ENCODE measurements around the gene ANO7. TPM values are rescaled to one million over a fixed set of nuclear protein-coding genes. Genes with fewer than 3 reads are reported as not detected.

Gene ANO7
- total and polyA plus RNA-seq, 2 of the 13 experiments (the other 11 are each of a cell fraction or from before 2014, with no cell fraction given): 4.1 to 4.9 TPM

DNA sequence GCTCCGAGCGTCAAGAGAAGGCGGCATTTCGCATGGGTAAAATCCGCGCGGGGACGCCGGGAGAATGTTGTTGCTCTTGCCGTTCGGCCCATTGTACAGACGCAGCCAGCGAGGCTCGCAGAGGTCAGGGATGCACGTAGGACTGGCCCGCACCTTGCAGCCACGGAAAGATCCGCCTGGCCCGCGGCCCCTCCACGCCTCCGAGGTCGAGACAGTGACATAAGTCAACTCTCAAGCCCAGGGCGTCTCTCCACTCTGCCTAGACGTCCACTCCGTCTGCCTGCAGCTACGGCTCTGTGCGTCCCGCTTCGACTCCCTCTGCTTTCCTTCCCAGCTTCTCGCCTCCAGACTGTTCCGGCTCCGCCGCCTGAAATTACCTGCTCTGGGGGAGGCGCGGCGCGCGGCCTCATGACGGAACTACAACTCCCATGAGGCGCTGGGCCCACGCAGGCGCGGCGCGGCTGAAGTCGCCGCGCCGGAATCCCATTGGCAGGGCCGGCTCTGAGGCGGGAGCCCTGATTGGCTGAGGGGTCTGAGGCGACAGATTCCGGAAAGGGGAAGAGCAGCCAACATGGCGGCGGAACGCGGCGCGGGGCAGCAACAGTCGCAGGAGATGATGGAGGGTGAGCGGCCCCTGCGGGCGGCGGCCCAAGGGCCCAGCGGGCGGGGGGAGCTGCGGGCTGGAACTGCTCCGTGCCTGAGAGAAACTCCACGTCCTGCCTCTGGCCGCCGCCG lies 38.4 kb upstream of the ANO7 start, which contains the start of gene PPP1R7 (continued):
- TF ChIP-seq, protein P1, sequence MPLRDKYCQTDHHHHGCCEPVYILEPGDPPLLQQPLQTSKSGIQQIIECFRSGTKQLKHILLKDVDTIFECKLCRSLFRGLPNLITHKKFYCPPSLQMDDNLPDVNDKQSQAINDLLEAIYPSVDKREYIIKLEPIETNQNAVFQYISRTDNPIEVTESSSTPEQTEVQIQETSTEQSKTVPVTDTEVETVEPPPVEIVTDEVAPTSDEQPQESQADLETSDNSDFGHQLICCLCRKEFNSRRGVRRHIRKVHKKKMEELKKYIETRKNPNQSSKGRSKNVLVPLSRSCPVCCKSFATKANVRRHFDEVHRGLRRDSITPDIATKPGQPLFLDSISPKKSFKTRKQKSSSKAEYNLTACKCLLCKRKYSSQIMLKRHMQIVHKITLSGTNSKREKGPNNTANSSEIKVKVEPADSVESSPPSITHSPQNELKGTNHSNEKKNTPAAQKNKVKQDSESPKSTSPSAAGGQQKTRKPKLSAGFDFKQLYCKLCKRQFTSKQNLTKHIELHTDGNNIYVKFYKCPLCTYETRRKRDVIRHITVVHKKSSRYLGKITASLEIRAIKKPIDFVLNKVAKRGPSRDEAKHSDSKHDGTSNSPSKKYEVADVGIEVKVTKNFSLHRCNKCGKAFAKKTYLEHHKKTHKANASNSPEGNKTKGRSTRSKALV (CRISPR knock-in tag; IDR thresholded peaks at IDR 0.05): no peak; the same call in 1 of the 2 replicates
- no peak for TF ChIP-seq ZNF432 (CRISPR knock-in tag; IDR thresholded peaks at IDR 0.05; ENCODE audit: borderline replicate concordance)
- peak; percentile 6; the same call in 1 of the 2 replicates for TF ChIP-seq HNF4A (CRISPR knock-in tag; IDR thresholded peaks at IDR 0.05)
- peak; percentile 10; the same call in 1 of the 2 replicates for TF ChIP-seq SMAD1 (CRISPR knock-in tag; IDR thresholded peaks at IDR 0.05; ENCODE audit: borderline replicate concordance, low read depth)
- TF ChIP-seq, protein P2, sequence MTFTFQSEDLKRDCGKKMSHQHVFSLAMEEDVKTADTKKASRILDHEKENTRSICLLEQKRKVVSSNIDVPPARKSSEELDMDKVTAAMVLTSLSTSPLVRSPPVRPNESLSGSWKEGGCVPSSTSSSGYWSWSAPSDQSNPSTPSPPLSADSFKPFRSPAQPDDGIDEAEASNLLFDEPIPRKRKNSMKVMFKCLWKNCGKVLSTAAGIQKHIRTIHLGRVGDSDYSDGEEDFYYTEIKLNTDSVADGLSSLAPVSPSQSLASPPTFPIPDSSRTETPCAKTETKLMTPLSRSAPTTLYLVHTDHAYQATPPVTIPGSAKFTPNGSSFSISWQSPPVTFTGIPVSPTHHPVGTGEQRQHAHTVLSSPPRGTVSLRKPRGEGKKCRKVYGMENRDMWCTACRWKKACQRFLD (CRISPR knock-in tag; IDR thresholded peaks at IDR 0.05; ENCODE audit: borderline replicate concordance): 0 out of 2 replicates have a peak, but pooled peaks have one; percentile 10
- TF ChIP-seq, protein P3, sequence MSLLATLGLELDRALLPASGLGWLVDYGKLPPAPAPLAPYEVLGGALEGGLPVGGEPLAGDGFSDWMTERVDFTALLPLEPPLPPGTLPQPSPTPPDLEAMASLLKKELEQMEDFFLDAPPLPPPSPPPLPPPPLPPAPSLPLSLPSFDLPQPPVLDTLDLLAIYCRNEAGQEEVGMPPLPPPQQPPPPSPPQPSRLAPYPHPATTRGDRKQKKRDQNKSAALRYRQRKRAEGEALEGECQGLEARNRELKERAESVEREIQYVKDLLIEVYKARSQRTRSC (CRISPR knock-in tag; IDR thresholded peaks at IDR 0.05; ENCODE audit: low read depth): no peak
- TF ChIP-seq ZNF776 (CRISPR knock-in tag; IDR thresholded peaks at IDR 0.05): peak; percentile 78; the same call in 1 of the 2 replicates
- TF ChIP-seq RNF2 (conservative IDR thresholded peaks at IDR 0.05; ENCODE audit: low read depth): no peak
- TF ChIP-seq IKZF4 (CRISPR knock-in tag; IDR thresholded peaks at IDR 0.05; ENCODE audit: borderline replicate concordance, low read depth, not compliant biosample characterization): no peak
- TF ChIP-seq PRMT3 (CRISPR knock-in tag; IDR thresholded peaks at IDR 0.05; ENCODE audit: borderline replicate concordance, low read depth): no peak
- no peak for TF ChIP-seq TRIM24 (CRISPR knock-in tag; IDR thresholded peaks at IDR 0.05)
- TF ChIP-seq, protein P4, sequence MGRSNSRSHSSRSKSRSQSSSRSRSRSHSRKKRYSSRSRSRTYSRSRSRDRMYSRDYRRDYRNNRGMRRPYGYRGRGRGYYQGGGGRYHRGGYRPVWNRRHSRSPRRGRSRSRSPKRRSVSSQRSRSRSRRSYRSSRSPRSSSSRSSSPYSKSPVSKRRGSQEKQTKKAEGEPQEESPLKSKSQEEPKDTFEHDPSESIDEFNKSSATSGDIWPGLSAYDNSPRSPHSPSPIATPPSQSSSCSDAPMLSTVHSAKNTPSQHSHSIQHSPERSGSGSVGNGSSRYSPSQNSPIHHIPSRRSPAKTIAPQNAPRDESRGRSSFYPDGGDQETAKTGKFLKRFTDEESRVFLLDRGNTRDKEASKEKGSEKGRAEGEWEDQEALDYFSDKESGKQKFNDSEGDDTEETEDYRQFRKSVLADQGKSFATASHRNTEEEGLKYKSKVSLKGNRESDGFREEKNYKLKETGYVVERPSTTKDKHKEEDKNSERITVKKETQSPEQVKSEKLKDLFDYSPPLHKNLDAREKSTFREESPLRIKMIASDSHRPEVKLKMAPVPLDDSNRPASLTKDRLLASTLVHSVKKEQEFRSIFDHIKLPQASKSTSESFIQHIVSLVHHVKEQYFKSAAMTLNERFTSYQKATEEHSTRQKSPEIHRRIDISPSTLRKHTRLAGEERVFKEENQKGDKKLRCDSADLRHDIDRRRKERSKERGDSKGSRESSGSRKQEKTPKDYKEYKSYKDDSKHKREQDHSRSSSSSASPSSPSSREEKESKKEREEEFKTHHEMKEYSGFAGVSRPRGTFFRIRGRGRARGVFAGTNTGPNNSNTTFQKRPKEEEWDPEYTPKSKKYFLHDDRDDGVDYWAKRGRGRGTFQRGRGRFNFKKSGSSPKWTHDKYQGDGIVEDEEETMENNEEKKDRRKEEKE (IDR thresholded peaks at IDR 0.05): no peak
- TF ChIP-seq, protein P5, sequence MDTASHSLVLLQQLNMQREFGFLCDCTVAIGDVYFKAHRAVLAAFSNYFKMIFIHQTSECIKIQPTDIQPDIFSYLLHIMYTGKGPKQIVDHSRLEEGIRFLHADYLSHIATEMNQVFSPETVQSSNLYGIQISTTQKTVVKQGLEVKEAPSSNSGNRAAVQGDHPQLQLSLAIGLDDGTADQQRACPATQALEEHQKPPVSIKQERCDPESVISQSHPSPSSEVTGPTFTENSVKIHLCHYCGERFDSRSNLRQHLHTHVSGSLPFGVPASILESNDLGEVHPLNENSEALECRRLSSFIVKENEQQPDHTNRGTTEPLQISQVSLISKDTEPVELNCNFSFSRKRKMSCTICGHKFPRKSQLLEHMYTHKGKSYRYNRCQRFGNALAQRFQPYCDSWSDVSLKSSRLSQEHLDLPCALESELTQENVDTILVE (CRISPR knock-in tag; IDR thresholded peaks at IDR 0.05): peak; percentile 39; the same call in 1 of the 2 replicates
- TF ChIP-seq ZNF350 (CRISPR knock-in tag; IDR thresholded peaks at IDR 0.05; ENCODE audit: borderline replicate concordance, low read depth): peak; percentile 55; the same call in 1 of the 2 replicates
- TF ChIP-seq ZNF614 (CRISPR knock-in tag; IDR thresholded peaks at IDR 0.05; ENCODE audit: borderline replicate concordance): peak; percentile 75; the same call in 1 of the 2 replicates
- peak; percentile 47; the same call in 1 of the 2 replicates for TF ChIP-seq MXD4 (CRISPR knock-in tag; IDR thresholded peaks at IDR 0.05)
- TF ChIP-seq RBM22 (optimal IDR thresholded peaks at IDR 0.05; ENCODE audit: low read length): no peak
- TF ChIP-seq ZEB1 (IDR thresholded peaks at IDR 0.05; ENCODE audit: insufficient replicate concordance, low read depth): no peak
- no peak for TF ChIP-seq SNRNP70 (IDR thresholded peaks at IDR 0.05; ENCODE audit: low read depth, low read length)
